KMS-11 (cell line): ENCODE data around the gene PRKCZ.

ENCODE experiments used
- H2AFZ ChIP-seq: fragments of 200-600 bp; sonication (generic); 2 replicates; pipeline ENCODE4 v1.6.1; 2016; ENCODE audit warnings: antibody characterized with exemption, mixed run types, low read depth
- H3K27ac ChIP-seq: fragments of 200-600 bp; sonication (generic); 2 replicates; pipeline ENCODE4 v1.6.1; 2016; ENCODE audit warnings: mild to moderate bottlenecking, mixed run types
- H3K27me3 ChIP-seq: fragments of 200-600 bp; sonication (generic); 2 replicates; pipeline ENCODE4 v1.6.1; 2017; ENCODE audit warnings: mild to moderate bottlenecking, low read depth, mixed run types, moderate library complexity; ENCODE audit not compliant: insufficient read depth
- H3K36me3 ChIP-seq: fragments of 200-600 bp; sonication (generic); 2 replicates; pipeline ENCODE4 v1.6.1; 2017; ENCODE audit warnings: mild to moderate bottlenecking, mixed run types; ENCODE audit not compliant: insufficient read depth
- H3K4me1 ChIP-seq: fragments of 200-600 bp; sonication (generic); 2 replicates; pipeline ENCODE4 v1.6.1; 2016; ENCODE audit warnings: mild to moderate bottlenecking, low read depth, mixed run types; ENCODE audit not compliant: poor library complexity, severe bottlenecking
- H3K4me2 ChIP-seq: fragments of 200-600 bp; sonication (generic); 2 replicates; pipeline ENCODE4 v1.7.0; 2016; ENCODE audit warnings: mild to moderate bottlenecking, mixed run types
- H3K4me3 ChIP-seq: fragments of 200-600 bp; sonication (generic); IDR thresholded peaks from 2 replicates; pipeline ENCODE4 v1.6.1; 2017; ENCODE audit warnings: low read depth, low read length, mixed read lengths; ENCODE audit not compliant: insufficient read depth
- H3K79me2 ChIP-seq: fragments of 200-600 bp; sonication (generic); 2 replicates; pipeline ENCODE4 v1.6.1; 2016; ENCODE audit warnings: low read depth, mixed run types; ENCODE audit not compliant: insufficient read depth
- H3K9ac ChIP-seq: fragments of 200-600 bp; sonication (generic); 2 replicates; pipeline ENCODE4 v1.6.1; 2016; ENCODE audit warnings: mild to moderate bottlenecking, mixed run types
- H4K20me1 ChIP-seq: fragments of 200-600 bp; sonication (generic); 2 replicates; pipeline ENCODE4 v1.6.1; 2016; ENCODE audit warnings: mild to moderate bottlenecking, mixed run types; ENCODE audit not compliant: insufficient read depth
- TF ChIP-seq, protein P1 (sequence below): fragments of 200-600 bp; sonication (generic); conservative IDR thresholded peaks from 2 replicates; pipeline ENCODE4 v1.6.1; 2017; ENCODE audit warnings: low read depth, mild to moderate bottlenecking, antibody characterized with exemption, low read length, moderate library complexity, mixed read lengths

The PRKCZ gene

DNA sequence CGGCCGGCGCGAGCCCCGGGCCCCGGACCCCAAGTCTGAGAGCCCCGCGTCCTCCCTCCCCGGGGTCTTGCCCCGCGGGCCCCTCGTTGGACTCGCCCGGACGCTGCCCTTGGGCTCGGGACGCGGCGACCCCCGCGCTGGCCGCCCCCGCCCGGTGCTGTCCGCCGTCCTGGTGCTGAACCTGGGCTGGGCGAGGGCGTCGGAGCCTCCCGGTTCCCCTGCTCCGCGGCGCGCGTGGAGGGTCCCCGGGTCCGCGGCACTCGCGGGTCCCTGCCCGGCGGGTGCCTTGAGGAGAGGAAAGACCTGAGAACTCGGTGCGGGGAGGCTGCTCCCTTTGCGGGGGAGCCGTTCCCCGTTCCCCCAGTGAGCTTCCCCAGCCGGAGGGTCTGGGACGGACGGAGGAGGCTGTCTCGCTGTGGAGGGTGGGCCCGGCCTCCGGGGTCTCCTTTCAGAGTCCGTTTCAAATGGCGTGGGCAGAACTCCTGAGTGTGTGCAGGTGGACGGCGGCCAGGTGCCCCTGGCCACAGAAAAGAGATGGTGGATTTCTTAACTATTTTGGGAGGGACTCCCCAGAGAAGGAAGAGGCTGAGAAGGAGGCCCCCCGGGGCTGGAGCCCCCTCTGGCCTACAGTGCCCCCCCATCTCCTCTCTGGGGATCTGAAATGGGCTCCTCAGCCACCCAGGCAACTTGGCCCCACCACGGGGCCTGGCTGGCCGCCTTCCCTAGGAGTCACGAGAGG is 30.5 kb upstream of the PRKCZ start:
- H3K4me2 ChIP-seq: no peak overlapping the region
- H3K27me3 ChIP-seq: peaks cover 91% of the 10 kb centered on the region
- no peaks in the 10 kb centered on the region for H3K79me2 ChIP-seq
- TF ChIP-seq, protein P1, sequence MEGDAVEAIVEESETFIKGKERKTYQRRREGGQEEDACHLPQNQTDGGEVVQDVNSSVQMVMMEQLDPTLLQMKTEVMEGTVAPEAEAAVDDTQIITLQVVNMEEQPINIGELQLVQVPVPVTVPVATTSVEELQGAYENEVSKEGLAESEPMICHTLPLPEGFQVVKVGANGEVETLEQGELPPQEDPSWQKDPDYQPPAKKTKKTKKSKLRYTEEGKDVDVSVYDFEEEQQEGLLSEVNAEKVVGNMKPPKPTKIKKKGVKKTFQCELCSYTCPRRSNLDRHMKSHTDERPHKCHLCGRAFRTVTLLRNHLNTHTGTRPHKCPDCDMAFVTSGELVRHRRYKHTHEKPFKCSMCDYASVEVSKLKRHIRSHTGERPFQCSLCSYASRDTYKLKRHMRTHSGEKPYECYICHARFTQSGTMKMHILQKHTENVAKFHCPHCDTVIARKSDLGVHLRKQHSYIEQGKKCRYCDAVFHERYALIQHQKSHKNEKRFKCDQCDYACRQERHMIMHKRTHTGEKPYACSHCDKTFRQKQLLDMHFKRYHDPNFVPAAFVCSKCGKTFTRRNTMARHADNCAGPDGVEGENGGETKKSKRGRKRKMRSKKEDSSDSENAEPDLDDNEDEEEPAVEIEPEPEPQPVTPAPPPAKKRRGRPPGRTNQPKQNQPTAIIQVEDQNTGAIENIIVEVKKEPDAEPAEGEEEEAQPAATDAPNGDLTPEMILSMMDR: no peak
- H3K9ac ChIP-seq: no peak overlapping the region
- no peak overlapping the region for H2AFZ ChIP-seq
- H3K36me3 ChIP-seq: no peaks in the 10 kb centered on the region
- no peak overlapping the region for H3K4me3 ChIP-seq
- H4K20me1 ChIP-seq: no peaks in the 10 kb centered on the region
- H3K27ac ChIP-seq: no peak overlapping the region
- H3K4me1 ChIP-seq: no peaks in the 10 kb centered on the region

DNA sequence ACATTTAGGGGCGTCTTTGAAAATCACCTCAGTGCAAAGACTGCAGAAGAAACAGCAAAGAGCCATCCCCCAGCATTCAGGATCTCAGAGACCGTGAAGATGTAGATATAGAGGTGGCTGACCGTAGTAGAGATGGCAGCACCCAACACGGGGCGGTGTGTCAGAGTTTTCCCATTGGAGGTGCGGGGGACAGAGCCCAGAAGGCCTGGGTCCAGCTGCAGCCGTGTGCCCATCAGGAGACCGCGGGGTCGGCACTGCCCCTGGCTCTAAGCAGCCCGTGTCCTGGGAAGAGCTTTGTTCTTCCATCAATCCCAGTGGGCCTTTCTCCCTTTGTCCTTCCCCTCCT is 29.9 kb upstream of the PRKCZ start:
- Histone ChIP-seq H2AFZ (no peak overlapping the region), H4K20me1 (no peaks in the 10 kb centered on the region), H3K9ac (no peak overlapping the region), H3K36me3 (no peaks in the 10 kb centered on the region), H3K27ac (no peak overlapping the region), H3K27me3 (peaks cover 91% of the 10 kb centered on the region), H3K4me1 (no peaks in the 10 kb centered on the region), H3K79me2 (no peaks in the 10 kb centered on the region), H3K4me3 (no peak overlapping the region), H3K4me2 (no peak overlapping the region)
- TF ChIP-seq, protein P1: no peak

DNA sequence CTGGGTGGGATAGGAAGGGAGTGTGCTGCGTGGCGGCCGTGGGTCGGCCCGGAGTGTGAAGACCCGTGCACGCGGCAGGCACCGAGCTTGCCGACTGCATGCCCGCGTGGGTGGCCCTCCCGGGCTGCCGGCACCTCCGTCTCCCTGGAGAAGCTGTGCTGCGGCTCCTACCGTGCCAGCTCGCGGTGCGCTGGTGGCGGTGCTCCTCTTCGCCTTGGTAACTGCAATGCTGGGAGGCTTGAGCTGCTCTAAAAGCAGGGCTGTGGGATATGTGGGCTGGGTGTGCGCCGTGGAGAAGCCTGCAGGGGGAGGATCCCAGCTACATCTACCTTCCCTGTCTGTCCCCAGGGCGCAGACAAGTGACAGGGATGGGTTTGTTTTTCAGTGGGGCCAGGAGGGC is 28.7 kb upstream of the PRKCZ start:
- peaks cover 90% of the 10 kb centered on the region for H3K27me3 ChIP-seq
- no peak overlapping the region for H2AFZ ChIP-seq
- H3K36me3 ChIP-seq: no peaks in the 10 kb centered on the region
- no peak overlapping the region for H3K4me3 ChIP-seq
- H4K20me1 ChIP-seq: no peaks in the 10 kb centered on the region
- H3K4me1 ChIP-seq: no peaks in the 10 kb centered on the region
- H3K9ac ChIP-seq: no peak overlapping the region
- no peaks in the 10 kb centered on the region for H3K79me2 ChIP-seq
- H3K27ac ChIP-seq: no peak overlapping the region
- TF ChIP-seq, protein P1: no peak
- no peak overlapping the region for H3K4me2 ChIP-seq

DNA sequence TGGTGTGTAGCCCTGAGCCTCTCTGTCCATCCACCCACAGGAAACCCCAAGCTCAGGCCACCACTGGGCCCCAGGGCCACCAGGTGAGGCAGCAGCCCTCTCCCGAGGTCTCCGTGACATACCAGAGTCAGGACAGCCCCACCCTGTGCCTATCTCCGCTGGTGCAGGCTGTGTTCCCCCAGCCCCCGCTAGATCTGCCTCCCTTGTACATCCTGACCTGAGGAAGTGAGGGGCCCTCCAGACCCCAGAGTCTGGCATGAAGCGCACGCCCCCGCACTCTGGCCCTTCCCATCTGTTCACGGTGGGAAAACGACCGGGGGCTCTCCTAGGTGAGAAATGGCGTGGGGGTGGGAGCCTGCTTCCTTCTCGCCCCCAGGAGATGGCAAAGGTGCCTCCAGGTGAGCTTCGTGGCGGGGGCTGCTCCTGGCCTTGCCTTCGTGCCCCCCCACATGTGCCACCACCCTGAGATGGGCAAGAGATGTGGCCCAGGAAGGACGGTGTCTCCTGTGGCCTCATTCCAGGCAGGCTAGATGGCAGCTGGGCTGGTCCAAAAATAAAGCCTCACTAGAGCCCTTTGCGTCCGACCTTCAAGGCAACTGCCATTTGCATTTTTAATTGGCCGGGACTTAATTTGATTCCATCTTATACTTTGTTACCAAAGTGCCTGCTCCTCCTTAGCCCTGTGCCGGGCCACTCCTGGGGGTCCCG is 28.0 kb upstream of the PRKCZ start:
- Histone ChIP-seq H3K27ac (no peak overlapping the region), H3K9ac (no peak overlapping the region), H4K20me1 (no peaks in the 10 kb centered on the region), H3K36me3 (no peaks in the 10 kb centered on the region), H2AFZ (no peak overlapping the region), H3K4me1 (no peaks in the 10 kb centered on the region), H3K4me2 (no peak overlapping the region), H3K4me3 (no peak overlapping the region), H3K27me3 (peaks cover 91% of the 10 kb centered on the region), H3K79me2 (no peaks in the 10 kb centered on the region)
- TF ChIP-seq, protein P1: no peak
